Measurements from ENCODE around the gene IL12RB1.

- TF ChIP-seq, protein P1, sequence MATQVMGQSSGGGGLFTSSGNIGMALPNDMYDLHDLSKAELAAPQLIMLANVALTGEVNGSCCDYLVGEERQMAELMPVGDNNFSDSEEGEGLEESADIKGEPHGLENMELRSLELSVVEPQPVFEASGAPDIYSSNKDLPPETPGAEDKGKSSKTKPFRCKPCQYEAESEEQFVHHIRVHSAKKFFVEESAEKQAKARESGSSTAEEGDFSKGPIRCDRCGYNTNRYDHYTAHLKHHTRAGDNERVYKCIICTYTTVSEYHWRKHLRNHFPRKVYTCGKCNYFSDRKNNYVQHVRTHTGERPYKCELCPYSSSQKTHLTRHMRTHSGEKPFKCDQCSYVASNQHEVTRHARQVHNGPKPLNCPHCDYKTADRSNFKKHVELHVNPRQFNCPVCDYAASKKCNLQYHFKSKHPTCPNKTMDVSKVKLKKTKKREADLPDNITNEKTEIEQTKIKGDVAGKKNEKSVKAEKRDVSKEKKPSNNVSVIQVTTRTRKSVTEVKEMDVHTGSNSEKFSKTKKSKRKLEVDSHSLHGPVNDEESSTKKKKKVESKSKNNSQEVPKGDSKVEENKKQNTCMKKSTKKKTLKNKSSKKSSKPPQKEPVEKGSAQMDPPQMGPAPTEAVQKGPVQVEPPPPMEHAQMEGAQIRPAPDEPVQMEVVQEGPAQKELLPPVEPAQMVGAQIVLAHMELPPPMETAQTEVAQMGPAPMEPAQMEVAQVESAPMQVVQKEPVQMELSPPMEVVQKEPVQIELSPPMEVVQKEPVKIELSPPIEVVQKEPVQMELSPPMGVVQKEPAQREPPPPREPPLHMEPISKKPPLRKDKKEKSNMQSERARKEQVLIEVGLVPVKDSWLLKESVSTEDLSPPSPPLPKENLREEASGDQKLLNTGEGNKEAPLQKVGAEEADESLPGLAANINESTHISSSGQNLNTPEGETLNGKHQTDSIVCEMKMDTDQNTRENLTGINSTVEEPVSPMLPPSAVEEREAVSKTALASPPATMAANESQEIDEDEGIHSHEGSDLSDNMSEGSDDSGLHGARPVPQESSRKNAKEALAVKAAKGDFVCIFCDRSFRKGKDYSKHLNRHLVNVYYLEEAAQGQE (IDR thresholded peaks at IDR 0.05; ENCODE audit: insufficient read depth in 1 of 2, low read depth in 2 of 2, low read length in 1 of 2) = no peak
- TF ChIP-seq, protein P2, sequence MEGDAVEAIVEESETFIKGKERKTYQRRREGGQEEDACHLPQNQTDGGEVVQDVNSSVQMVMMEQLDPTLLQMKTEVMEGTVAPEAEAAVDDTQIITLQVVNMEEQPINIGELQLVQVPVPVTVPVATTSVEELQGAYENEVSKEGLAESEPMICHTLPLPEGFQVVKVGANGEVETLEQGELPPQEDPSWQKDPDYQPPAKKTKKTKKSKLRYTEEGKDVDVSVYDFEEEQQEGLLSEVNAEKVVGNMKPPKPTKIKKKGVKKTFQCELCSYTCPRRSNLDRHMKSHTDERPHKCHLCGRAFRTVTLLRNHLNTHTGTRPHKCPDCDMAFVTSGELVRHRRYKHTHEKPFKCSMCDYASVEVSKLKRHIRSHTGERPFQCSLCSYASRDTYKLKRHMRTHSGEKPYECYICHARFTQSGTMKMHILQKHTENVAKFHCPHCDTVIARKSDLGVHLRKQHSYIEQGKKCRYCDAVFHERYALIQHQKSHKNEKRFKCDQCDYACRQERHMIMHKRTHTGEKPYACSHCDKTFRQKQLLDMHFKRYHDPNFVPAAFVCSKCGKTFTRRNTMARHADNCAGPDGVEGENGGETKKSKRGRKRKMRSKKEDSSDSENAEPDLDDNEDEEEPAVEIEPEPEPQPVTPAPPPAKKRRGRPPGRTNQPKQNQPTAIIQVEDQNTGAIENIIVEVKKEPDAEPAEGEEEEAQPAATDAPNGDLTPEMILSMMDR (IDR thresholded peaks at IDR 0.05) = no peak
- TF ChIP-seq POLR2AphosphoS5 (IDR thresholded peaks at IDR 0.05; ENCODE audit: low read depth, low read length) = no peak
Observed at GRCh38 chr19:18126097-18126496, 39.4 kb upstream of the IL12RB1 start.
